Epithelial cell of umbilical artery (primary cell): Measurements from ENCODE around the gene EXOC2. TPM values are rescaled to one million over a fixed set of nuclear protein-coding genes. Genes with fewer than 3 reads are reported as not detected.

Experiments
- total RNA-seq: library from RNA; depleted of rRNA; stranded (reverse); fragments of >200 nt; gene quantifications from 2 replicates; pipeline ENCODE4 v1.2.3, GENCODE V29; 2014

The EXOC2 gene
- total RNA-seq = 49.7 and 53.3 TPM in 2 replicates

DNA sequence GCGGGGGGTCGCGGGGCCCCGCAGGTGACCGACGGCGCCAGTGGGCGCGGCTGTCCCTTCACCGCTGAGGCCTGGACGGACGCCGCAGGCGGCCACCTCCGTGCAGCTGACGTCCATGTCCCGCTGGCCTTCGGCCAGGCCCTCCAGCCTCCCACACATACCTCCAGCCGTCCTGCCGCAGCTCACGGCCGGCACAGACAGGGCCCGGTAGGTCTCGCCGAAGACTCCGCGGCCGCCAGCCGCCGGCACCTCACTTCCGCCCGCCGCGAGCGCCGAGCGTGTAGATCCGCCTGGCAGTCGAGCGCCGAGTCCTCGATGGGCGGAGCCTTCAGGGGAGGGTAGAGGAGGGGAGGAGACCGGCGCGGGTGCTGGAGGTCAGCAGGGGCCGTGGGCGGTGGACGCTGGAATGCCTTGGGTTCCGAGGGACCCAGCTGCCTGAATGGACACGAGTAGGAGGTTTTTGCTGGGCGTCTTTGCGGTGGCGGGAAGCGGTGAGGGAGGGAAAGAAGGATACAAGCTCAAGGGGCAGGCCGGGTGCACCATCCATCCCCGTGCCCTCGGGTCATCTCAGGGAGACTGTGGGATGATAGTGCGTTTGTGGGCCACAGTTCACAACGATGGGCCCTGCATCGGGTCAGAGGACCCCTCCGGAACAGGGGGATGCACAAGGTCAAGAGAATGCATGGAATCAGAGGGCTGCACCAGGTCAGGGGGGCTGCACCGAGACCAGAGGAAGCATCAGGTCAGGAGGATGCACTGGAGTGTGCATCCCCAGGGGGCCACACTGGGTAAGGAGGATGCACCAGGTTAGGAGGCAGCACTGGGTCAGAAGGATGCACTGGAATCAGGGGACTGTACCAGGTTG is at the start of gene EXOC2:
Gene EXOC2, minus strand, starts transcription at position 282 of the 865 bp plus-strand sequence. CDS start 55,321 bp downstream, outside the sequence.

DNA sequence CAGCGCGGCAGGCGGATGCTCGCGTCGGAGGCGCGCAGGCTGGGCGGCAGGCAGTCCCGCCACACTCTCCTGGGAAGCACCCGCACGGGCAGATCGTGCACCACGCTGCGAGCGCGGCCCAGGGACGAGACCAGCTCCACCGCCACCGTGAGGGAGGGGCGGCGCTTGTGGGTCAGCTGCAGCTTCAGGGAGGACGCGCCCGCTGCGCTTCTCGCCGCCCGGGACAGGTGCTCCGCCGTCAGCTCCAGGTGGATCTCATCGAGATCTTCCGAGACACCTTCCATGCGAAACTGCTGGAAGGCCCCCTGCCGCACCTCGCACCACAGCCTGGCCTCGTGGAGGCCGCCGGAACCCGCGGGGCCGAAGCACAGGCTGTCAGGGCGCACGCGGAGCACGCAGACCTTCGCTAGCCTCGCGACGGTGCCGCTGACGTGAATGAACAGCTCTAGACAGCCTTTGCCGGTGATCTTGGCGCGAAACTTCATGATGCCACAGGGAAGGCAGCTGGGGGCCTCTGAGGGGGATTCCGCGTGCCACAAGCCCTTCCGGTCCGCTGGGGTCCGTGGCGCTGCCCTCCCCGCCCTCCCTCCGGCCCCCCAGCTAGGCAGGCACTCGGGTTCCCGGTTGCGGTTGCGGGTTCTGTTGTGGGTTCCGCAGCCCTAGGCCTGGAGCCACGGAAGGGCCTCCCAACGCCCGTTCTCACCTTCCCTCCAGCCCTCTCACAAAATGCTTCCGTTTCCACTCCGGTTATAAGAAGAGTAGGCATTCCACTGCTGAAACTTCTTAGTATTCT is 36.3 kb downstream of the EXOC2 start, which contains the start of gene HUS1B:
Gene HUS1B, minus strand, starts transcription at position 641 of the 793 bp plus-strand sequence. Its CDS starts 156 bp downstream, at position 485.

Other genes starting within 250 kb of the EXOC2 start
- 0.65 and 1.5 TPM in 2 replicates for gene HUS1B, start 36.0 kb downstream of the EXOC2 start, total RNA-seq